Measurements from ENCODE around the gene PCGF6. TPM values are rescaled to one million over a fixed set of nuclear protein-coding genes. Genes with fewer than 3 reads are reported as not detected.
"Not testable (repeated sequence)": the region's sequence is repeated elsewhere in the genome, so short reads cannot be mapped to it uniquely, and the experiment has no call there.

Gene PCGF6, protein sequence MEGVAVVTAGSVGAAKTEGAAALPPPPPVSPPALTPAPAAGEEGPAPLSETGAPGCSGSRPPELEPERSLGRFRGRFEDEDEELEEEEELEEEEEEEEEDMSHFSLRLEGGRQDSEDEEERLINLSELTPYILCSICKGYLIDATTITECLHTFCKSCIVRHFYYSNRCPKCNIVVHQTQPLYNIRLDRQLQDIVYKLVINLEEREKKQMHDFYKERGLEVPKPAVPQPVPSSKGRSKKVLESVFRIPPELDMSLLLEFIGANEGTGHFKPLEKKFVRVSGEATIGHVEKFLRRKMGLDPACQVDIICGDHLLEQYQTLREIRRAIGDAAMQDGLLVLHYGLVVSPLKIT
- total RNA-seq = 7.6 TPM

DNA sequence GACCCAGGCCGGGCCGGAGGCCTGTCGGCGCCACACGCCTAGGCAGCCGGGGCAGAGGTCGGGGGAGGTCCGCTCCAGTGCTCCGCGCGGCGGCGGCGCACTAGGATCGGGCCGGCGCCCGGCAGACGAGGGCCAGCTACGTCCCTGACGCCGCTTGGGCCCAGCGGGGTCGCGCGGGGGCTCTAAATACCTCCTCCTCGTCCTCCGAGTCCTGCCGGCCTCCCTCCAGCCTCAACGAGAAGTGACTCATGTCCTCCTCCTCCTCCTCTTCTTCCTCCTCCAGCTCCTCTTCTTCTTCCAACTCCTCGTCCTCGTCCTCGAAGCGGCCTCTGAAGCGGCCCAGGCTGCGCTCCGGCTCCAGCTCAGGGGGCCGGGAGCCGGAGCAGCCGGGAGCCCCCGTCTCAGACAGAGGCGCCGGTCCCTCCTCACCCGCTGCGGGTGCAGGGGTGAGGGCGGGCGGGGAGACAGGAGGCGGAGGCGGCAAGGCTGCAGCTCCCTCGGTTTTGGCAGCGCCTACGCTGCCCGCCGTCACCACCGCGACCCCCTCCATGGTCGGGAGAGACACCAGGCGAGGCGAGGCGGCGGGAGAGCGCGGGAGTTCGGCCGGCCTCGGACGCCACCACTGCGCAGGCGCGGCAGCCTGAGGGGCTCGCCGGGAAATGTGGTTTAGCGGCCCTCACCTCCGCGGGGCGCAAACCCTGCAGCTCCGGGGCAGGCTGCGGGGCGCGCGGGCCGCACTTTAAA is at the start of gene PCGF6:
Gene PCGF6 (minus strand): TSS at position 624 of the 744 bp plus-strand sequence. CDS start 74 bp downstream, at position 550.
- ATAC-seq (peak; percentile 96), DNase-seq (ENCODE audit: low spot score) (peak; percentile 86)

DNA sequence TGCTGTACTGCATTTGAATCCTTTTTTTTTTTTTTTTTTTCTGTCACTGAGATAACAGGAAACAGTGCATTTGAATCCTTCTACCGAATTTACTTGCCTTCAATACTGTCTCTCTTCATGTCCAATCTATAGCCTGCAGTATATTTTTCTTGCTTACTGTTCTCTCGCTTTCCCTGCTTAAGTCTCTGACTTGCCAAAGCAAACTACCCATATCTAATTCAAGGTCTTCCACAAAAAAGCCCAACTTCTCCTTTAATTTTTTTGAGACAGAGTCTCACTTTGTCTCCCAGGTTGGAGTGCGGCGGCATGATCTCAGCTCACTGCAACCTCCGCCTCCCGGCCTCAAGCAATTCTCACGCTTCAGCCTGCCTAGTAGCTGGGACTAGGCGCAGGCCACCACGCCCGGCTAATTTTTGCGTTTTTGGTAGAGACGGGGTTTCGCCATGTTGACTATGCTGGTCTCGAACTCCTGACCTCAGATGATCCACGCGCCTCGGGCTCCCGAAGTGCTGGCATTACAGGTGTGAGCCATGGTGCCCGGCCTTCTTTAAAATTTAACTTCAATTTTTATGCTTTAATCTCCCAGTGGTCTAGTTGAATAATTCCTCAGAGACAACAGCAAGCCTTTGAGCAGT is 46.4 kb upstream of the PCGF6 start:
- no peak for DNase-seq (ENCODE audit: low spot score)

DNA sequence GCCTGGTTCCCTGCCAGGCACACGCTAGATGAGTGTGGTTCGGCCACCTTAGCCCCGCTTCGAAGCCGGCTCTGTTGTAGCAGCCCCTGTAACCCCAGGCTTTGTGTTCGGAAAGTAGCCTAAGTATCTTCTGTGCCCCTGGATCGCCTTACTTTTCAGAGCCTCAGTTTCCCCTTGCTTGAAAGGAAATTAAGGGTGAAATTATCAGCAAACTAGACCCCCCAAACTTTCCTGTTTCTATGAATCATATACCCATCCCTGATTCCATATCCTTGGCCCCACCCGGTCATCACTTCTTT is 45.8 kb upstream of the PCGF6 start:
- no peak for DNase-seq (ENCODE audit: low spot score)
- ATAC-seq = no peak

More for the DNA sequence above, 46.4 kb upstream of the PCGF6 start:
- no peak for ATAC-seq

DNA sequence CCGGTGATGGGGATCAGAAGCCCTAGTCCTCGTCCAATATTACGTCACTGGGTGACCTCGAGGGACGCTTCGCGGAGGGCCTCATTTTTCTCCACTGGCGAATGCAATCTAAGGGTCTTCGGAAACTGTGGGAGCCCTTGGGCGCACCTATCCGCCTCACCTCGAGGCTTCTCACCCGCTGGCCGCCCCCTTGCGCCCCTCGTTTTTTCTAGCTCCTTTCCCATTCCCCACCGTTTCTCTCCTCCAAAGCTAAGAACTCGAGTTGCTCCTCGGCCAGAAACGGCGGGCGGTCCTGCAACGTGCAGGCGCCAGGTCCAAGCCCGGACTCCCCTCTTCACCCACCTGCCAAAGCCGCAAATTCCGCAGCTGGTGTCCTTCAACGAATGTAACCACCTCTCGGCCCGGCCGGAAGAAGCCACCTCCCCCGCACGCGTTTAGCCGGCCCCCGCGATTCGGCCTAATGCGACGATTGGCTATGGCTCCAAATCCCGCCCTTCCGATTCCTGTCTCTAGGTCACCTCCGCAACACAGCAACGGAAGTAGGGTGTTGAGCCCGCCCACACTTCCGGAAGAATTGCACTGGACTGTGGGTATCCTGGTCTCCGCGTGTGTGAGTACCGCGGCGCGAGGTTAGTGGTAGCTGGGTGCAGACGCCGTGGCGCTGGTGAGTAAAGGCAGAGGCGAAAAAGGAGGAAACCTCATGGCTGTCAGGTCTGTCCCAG is 45.3 kb upstream of the PCGF6 start, which contains the start of the genes ATP5MK and PDCD11:
Gene ATP5MK (minus strand): TSS at position 409 of the 722 bp plus-strand sequence. CDS start 4,018 bp downstream, outside the sequence.
Gene PDCD11 (plus strand): TSS at position 560 of the 722 bp plus-strand sequence. CDS start 1,801 bp downstream, outside the sequence.
- ATAC-seq (peak; percentile 99), DNase-seq (ENCODE audit: low spot score) (peak; percentile 98)

DNA sequence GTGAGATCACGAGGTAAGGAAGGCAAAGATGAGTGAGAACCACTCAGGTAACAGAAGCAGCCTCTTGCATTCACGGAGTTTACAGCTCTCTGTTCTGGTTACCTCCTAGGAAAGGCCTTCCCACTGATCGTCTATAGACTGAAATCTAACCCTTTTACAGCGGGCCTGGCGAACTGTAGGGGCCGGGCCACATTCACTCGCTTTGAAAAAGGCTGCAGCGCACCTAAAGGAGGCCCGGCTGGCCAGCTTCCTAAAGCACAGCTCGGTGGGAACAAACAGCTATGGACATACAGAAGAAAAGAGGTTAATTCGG is 44.8 kb upstream of the PCGF6 start:
- DNase-seq (ENCODE audit: low spot score) (no peak), ATAC-seq (peak; percentile 28)

DNA sequence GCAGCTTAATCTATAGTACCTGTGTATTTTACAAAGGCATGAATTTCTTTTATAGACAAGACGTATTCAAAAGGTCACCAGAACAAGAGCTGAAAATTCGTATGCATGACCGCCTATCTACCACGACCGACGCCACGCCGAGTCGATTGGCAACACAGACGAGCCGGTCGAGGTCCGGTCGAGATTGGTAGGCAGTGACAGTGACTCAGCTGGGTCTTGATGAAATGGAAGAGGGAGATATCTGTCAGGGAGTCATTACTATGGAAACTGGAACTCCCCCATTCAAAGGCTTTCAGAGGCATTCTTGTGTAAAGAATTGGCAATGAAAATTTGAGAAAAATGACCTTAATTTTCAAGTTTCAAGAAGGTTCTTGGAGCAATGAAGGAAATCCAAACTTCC is 43.2 kb upstream of the PCGF6 start:
- no peak for DNase-seq (ENCODE audit: low spot score)
- ATAC-seq = no peak

DNA sequence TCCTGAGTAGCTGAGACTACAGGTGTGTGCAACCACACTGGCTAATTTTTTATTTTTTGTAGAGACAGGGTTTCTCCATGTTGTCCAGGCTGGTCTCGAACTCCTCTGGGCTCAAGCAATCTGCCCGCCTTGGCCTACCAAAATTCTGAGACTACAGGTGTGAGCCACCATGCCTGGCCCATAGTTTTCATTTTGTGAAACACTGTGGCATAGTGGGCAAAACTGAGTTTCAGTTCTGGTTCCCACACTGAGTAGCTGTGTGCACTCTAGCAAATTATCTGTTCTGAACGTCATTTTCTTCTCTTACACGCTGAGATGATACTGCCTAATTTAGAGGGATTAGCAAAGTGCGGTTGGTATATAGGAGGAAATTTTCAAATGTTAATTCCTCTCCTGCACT is 31.8 kb upstream of the PCGF6 start:
- DNase-seq (ENCODE audit: low spot score) (no peak), ATAC-seq (no peak)

DNA sequence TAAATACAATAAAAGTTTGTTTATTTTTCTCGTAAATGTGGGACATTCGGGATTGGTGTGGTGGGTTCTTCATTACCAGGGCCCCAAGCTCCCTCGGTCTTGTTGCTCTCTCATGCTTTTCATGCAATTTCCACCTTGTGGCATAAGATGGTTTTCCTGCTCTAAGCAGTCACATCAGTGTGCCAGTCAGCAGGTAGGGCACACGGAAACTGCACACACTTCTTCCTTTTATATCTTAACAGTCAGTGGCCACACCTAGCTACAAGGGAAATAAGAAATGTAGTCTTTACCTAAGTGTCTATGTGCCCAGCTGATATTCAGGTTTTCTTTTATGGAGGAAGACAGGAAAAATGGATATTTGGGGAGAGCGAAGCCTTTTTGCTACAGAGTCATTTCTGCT is 23.3 kb upstream of the PCGF6 start:
- ATAC-seq (no peak), DNase-seq (ENCODE audit: low spot score) (no peak)

DNA sequence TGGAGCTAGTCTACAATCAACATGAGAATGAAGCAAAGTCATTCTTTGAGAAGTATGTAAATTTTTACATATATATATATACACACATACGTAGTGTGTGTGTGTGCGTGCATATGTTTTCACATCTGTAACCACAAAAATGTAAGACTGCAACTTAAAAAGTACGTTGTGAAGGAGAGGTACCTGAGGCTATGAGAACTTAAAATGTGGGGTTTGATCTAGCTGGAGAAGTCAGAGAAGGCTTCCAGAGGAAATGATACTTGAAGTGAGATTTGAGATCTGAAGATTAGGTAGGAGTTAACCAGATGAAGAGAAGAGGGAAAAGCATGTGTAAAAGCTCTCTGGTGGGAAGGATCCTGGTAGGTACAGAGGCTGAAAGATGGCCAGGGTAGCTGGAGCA is 22.6 kb upstream of the PCGF6 start:
- ATAC-seq (no peak), DNase-seq (ENCODE audit: low spot score) (no peak)

DNA sequence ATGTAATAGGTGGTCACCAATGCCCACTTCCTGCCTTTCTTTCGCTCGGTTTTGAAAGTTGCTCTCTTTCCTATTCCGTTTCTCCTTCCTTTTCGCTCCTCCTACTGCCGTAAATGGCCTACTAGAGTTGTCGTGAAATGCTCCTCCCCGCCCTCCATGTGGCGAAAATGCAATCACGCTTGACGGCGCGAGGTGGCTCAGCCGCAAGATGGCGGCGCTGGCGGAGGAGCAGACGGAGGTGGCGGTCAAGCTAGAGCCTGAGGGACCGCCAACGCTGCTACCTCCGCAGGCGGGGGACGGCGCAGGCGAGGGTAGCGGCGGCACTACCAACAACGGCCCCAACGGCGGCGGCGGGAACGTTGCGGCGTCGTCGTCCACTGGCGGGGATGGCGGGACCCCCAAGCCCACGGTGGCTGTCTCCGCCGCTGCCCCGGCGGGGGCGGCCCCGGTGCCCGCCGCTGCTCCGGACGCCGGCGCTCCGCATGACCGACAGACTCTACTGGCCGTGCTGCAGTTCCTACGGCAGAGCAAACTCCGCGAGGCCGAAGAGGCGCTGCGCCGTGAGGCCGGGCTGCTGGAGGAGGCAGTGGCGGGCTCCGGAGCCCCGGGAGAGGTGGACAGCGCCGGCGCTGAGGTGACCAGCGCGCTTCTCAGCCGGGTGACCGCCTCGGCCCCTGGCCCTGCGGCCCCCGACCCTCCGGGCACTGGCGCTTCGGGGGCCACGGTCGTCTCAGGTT is 17.0 kb upstream of the PCGF6 start, which contains the start of gene TAF5:
Gene TAF5 (plus strand): TSS at position 195 of the 737 bp plus-strand sequence. CDS start 14 bp downstream, at position 209.
- peak; percentile 92 for DNase-seq (ENCODE audit: low spot score)
- peak; percentile 91 for ATAC-seq

DNA sequence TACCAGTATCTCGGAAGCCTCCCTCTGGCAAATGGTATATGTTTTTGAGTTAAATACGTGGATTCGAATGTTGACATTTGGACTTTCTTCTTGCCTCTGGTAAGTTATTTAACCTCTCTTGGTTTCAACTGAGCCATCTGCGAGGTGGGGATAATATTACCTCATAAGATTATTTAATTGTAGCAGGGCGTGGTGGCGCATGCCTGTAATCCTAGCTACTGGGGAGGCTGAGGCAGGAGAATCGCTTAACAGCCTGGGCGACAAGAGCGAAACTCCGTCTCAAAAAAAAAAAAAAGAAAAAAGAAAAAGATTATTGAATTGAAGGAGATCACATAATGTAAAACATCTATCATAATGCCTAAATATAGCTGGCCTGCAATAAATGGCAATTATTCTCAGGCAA is 16.4 kb upstream of the PCGF6 start:
- DNase-seq (ENCODE audit: low spot score) (no peak), ATAC-seq (no peak)

DNA sequence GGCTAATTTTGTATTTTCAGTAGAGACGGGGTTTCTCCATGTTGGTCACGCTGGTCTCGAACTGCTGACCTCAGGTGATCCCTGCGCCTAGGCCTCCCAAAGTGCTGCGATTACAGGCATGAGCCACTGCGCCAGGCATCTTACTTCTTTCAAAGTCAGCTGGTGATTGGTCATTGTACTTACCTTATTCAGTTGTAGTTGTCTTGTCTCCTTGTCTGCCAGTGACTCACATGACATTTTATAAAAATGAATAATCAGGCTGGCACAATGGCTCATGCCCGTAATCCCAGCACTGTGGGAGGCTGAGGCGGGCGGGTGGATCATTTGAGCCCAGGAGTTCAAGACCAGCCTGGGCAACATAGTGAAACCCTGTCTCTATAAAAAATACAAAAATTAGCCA is 9.9 kb upstream of the PCGF6 start:
- DNase-seq (ENCODE audit: low spot score) = peak; percentile 19
- not testable (repeated sequence) for ATAC-seq

DNA sequence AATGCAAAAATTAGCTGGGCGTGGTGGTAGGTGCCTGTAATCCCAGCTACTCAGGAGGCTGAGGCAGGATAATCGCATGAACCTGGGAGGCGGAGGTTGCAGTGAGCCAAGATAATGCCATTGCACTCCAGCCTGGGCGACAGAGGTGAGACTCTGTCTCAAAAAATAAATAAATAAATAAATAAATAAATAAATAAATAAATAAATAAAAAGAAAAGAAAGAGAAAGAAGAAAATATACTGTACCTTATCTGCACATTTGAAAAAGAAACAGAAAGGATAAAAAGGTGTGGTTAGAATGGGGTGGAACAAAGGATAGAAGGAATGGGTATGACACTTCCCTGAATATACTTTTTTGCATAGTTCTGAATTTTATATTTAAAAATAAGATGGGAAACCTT is 8.6 kb upstream of the PCGF6 start:
- not testable (repeated sequence) for ATAC-seq
- peak; percentile 21 for DNase-seq (ENCODE audit: low spot score)

DNA sequence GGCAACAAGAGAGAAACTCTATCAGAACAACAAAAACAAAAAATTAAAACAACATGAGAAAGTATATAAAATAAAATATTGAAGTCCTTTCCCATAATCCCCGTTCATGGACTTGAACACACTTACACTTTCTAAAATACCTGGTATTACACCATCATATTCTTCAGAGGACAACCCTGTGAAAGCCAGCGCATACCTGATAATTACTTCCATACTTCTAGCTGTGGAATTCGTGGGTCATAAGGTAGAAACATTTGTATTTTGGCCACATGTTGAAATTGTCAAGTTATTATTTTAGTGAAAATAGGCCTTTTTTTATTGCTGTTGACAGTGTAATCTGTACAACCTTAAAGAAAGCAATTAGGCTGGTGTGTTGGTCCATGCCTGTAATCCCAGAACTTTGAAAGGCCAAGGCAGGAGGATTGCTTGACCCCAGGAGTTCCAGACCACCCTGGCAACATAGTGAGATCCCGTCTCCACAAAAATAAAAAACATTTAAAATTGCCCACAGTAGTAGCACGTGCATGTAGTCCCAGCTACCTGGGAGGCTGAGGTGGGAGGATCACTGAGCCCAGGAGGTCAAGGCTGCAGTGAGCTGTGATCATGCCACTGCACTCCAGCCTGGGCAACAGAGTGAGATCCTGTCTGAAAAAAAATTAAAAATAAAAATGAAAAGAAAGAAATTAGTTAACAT is 5.1 kb upstream of the PCGF6 start:
- no peak for ATAC-seq
- no peak for DNase-seq (ENCODE audit: low spot score)

DNA sequence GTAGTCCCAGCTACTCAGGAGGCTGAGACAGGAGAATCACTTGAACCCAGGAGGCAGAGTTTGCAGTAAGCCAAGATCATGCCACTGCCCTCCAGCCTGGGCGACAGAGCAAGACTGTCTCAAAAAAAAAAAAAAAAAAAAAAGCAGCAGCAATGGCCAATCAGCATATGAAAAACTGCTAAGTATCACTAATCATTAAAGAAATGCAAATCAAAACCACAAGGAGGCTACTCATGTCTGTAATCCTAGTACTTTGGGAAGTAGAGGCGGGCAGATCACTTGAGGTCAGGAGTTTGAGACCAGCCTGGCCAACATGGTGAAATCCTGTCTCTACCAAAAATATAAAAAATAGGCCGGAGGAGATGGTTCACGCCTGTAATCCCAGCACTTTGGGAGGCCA is 3.6 kb upstream of the PCGF6 start:
- not testable (repeated sequence) for ATAC-seq

DNA sequence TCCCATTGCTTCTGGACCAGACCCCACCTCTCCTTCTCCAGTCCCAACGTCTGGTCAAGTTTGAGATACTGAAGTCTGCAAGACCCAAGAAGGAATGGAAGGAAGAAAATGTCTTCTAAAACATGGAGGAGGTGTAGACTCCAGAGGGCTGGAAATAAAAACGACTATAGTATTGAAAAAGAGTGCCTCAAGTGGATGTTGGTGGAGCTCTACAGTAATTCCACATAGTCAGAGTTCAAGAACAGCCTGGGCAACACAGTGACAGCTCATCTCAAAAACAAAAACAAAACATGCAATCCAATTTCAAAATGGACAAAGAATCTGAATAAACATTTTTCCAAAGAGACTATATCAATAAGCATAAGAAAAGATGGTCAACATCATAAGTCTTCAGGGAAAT is 2.3 kb upstream of the PCGF6 start:
- ATAC-seq = no peak

More for the DNA sequence above, 3.6 kb upstream of the PCGF6 start:
- DNase-seq (ENCODE audit: low spot score) = not testable (repeated sequence)

DNA sequence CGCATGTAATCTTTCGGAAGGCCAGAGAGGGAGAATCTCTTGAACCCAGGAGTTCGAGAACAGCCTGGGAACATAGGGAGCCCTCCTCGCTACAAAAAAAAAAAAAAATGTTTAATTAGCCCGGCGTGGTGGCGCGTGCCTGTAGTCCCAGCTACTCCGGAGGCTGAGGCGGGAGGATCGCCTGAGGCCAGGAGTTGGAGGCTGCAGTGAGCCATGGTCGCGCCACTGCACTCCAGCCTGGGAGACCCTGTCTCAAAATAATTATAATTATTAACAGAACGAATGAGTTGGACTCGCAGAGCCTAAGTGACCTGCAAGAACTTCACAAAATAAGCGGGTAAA is 794 bp downstream of the PCGF6 start:
- ATAC-seq (no peak), DNase-seq (ENCODE audit: low spot score) (no peak)

More for the DNA sequence above, 2.3 kb upstream of the PCGF6 start:
- no peak for DNase-seq (ENCODE audit: low spot score)

DNA sequence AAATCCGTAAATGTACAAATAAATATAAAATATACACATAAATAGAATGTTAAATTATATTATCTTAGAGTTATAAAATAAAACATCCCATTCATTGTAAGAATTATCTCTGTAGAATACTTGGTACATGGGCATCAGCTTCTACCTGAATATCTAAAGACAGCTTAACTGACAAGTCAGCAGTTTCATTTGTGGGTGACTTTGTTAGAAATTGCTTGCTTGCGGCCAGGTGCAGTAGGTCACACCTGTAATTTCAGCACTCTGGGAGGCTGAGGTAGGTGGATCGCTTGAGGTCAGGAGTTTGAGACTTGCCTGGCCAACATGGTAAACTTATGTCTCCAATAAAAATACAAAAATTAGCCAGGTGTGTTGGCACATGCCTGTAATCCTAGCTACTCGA is 14.6 kb downstream of the PCGF6 start:
- DNase-seq (ENCODE audit: low spot score) (no peak), ATAC-seq (no peak)

DNA sequence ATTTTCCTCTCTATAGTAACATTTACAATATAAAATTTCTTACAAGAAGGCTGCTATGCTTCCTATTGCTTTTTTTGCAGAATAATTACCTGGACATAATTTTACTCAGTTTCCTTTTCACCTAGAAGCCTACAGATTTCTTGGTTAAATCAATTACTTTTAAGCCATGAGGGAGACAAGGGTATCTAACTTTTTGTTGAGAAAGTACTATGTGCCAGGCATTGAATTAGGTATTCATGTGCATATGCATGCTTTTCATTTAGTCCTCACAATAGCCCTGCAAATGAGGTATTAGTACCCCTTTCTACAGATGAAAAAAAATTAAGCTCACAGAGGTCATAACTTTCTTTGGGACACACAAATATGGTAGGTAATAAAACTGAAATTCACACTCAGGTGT is 16.4 kb downstream of the PCGF6 start:
- no peak for ATAC-seq

More for the DNA sequence above, 16.4 kb downstream of the PCGF6 start:
- DNase-seq (ENCODE audit: low spot score) = no peak
